Keratinocyte (primary cell): ENCODE data around the gene PCGF1. TPM values are rescaled to one million over a fixed set of nuclear protein-coding genes. Genes with fewer than 3 reads are reported as not detected.
A peak's percentile ranks its signal among the peaks of the same experiment; 100 is the strongest.

ENCODE experiments used
- DNase-seq: peaks from one replicate; pipeline ENCODE4 v3.0.0-alpha.2; 2011; ENCODE audit warnings: low read depth, missing footprints, low spot score
- FAIRE-seq: peaks from 2 replicates; lab custom pipeline; 2011; peaks lifted over from hg19 to GRCh38; lab: Jason Lieb, UNC
- H2AFZ ChIP-seq: 2 replicates; pipeline ENCODE4 v1.6.0; 2012; ENCODE audit warnings: low read length, control low read depth, inconsistent platforms; ENCODE audit not compliant: control insufficient read depth
- H3K27ac ChIP-seq: 2 replicates; pipeline ENCODE4 v1.5.1; 2011; ENCODE audit warnings: low read length; ENCODE audit not compliant: control insufficient read depth, insufficient read depth
- H3K27me3 ChIP-seq: 3 replicates; pipeline ENCODE4 v1.6.0; 2011; ENCODE audit warnings: low read length; ENCODE audit not compliant: control insufficient read depth, insufficient read depth; ENCODE audit errors: extremely low read depth
- H3K36me3 ChIP-seq, 2 experiments: 2 replicates in 1 of 2; 3 replicates in 1 of 2; pipeline ENCODE4 v1.5.1; 2011; ENCODE audit warnings: low read length in 2 of 2, mild to moderate bottlenecking in 1 of 2; ENCODE audit not compliant: control insufficient read depth in 2 of 2, insufficient read depth in 2 of 2; ENCODE audit errors: extremely low read depth in 1 of 2
- H3K4me1 ChIP-seq: 3 replicates; pipeline ENCODE4 v1.5.1; 2011; ENCODE audit warnings: low read length; ENCODE audit not compliant: control insufficient read depth, insufficient read depth; ENCODE audit errors: extremely low read depth
- H3K4me2 ChIP-seq: 3 replicates; pipeline ENCODE4 v1.6.0; 2011; ENCODE audit warnings: low read depth, low read length; ENCODE audit not compliant: control insufficient read depth, insufficient read depth; ENCODE audit errors: extremely low read depth
- H3K4me3 ChIP-seq, 3 experiments: fragments of 200-600 bp in 1 of 3; sonication (generic) in 1 of 3; 2 replicates in 2 of 3; 3 replicates in 1 of 3; pipeline ENCODE4 v1.5.1; 2011 to 2016; ENCODE audit warnings: low read length in 3 of 3, mild to moderate bottlenecking in 3 of 3, control low read depth in 2 of 3, inconsistent platforms in 1 of 3, low read depth in 1 of 3, mixed read lengths in 1 of 3, mixed run types in 1 of 3, moderate library complexity in 1 of 3; ENCODE audit not compliant: control insufficient read depth in 2 of 3, insufficient read depth in 2 of 3; ENCODE audit errors: extremely low read depth in 1 of 3
- H3K79me2 ChIP-seq: 2 replicates; pipeline ENCODE4 v1.6.0; 2012; ENCODE audit warnings: low read length; ENCODE audit not compliant: control insufficient read depth, insufficient read depth
- H3K9ac ChIP-seq: 3 replicates; pipeline ENCODE4 v1.6.0; 2011; ENCODE audit warnings: low read length; ENCODE audit not compliant: control insufficient read depth, insufficient read depth; ENCODE audit errors: extremely low read depth
- H3K9me1 ChIP-seq: 3 replicates; pipeline ENCODE4 v1.6.0; 2011; ENCODE audit warnings: low read length; ENCODE audit not compliant: control insufficient read depth, insufficient read depth; ENCODE audit errors: extremely low read depth
- H3K9me3 ChIP-seq: 2 replicates; pipeline ENCODE4 v1.5.1; 2012; ENCODE audit warnings: low read depth, low read length; ENCODE audit not compliant: control insufficient read depth
- H4K20me1 ChIP-seq: 3 replicates; pipeline ENCODE4 v1.6.0; 2011; ENCODE audit warnings: low read length; ENCODE audit not compliant: control insufficient read depth, insufficient read depth; ENCODE audit errors: extremely low read depth
- CTCF ChIP-seq, 3 experiments: IDR thresholded peaks in 1 of 3; conservative IDR thresholded peaks in 1 of 3; optimal IDR thresholded peaks in 1 of 3; 2 replicates in 2 of 3; 3 replicates in 1 of 3; pipeline versions ENCODE3 to v1.5.1; 2011; ENCODE audit warnings: low read length in 3 of 3, mild to moderate bottlenecking in 3 of 3, moderate library complexity in 2 of 3, control low read depth in 1 of 3, inconsistent platforms in 1 of 3; ENCODE audit not compliant: insufficient read depth in 2 of 3; ENCODE audit errors: extremely low read depth in 1 of 3
- EZH2 ChIP-seq: IDR thresholded peaks from one replicate; pipeline ENCODE4 v1.6.1; 2012; ENCODE audit warnings: inconsistent platforms, mild to moderate bottlenecking, low read length, moderate library complexity
- dilution Hi-C: fragments of 300-500 bp; cut with MboI; formaldehyde crosslinking; loops from one replicate; pipeline ENCODE4 v1.7.0; 2020; ENCODE audit warnings: low sequenced_read_pairs; ENCODE audit not compliant: extremely low pct_ligation_motif_present
- polyA minus RNA-seq, 3 experiments: library from RNA; depleted of rRNA, polyadenylated mRNA; stranded (reverse); fragments of >200 nt; gene quantifications; 1 replicate in 1 of 3; 2 replicates in 1 of 3; 3 replicates in 1 of 3; pipeline ENCODE4 v1.2.3, GENCODE V29; 2011
- polyA plus RNA-seq, 5 experiments: library from polyadenylated mRNA; depleted of rRNA in 3 of 5; stranded (reverse) in 3 of 5; stranded (forward) in 1 of 5; unstranded in 1 of 5; fragments of >200 nt; gene quantifications; 1 replicate in 1 of 5; 2 replicates in 3 of 5; 3 replicates in 1 of 5; pipeline versions ENCODE4 v1.2.1 to v1.2.3, GENCODE V29; 2011 to 2012; ENCODE audit warnings: missing spikeins in 2 of 5, low read depth in 1 of 5, low replicate concordance in 1 of 5

Gene PCGF1
- polyA plus RNA-seq, result 29.1 to 42.2 TPM (median 33.6 TPM) in 3 replicates
- 11.9 TPM for polyA plus RNA-seq (2011; ENCODE audit: low read depth)
- 33.7 and 37.3 TPM in 2 replicates for polyA plus RNA-seq (2011; cell fraction: cytosol; rRNA removed)
- 37.5 and 60.1 TPM in 2 replicates for polyA plus RNA-seq (2011; cell fraction: nucleus; rRNA removed)
- polyA plus RNA-seq (2012; ENCODE audit: low replicate concordance), result 25.2 and 38.6 TPM in 2 replicates
- 31.6 to 65.7 TPM (median 37.2 TPM) in 3 replicates for polyA minus RNA-seq
- 43.2 TPM for polyA minus RNA-seq (2011; cell fraction: cytosol; rRNA and poly(A)+ RNA removed)
- polyA minus RNA-seq (2011; cell fraction: nucleus; rRNA and poly(A)+ RNA removed), result 9.6 and 10.9 TPM in 2 replicates

DNA sequence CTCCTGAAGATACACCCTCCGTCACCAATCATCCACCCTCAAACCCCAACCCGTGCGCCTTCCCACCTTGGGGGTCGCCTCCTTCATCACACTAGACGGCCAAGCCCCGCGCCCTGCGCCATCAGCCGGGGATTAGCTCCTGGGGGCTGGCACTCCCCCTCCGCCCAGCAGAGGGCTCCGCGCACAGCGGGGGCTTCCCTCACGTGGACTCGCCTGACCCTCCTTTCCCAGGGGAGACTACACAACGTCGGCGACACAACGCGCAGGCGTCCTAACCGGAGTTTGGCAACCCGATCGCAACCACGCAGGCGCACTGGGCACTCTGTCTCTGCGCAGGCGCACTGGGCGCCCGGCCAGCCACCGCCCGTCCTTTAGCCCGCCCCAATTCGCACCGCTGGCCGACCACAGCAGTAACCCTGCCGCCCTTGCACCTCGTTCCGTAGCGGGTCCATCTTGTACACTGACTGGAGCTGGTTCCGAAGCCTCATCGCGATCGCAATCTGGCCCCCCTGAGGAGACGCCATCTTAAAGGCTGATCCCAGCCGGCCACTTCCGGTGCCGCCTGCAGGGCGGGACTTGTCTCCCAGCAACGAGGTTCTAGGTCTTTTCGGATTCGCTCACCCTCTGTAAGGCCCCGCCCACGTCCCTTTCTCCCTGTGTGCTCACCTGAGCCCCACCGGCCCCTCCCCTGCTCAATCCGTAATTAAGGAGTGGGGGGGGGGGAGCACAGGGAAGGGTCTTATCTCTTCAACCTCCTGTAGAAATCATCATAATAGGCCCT, at the start of gene PCGF1:
TSS of gene PCGF1 (minus strand) at position 551 of the 781 bp plus-strand sequence. CDS start at position 524, 27 bp downstream.
- H3K79me2 ChIP-seq, result peaks cover 16% of the 10 kb centered on the region
- no peaks in the 10 kb centered on the region for H3K9me3 ChIP-seq
- H3K9ac ChIP-seq, result peak within 1 kb of the TSS; percentile 99
- no peaks in the 10 kb centered on the region for H3K9me1 ChIP-seq
- H3K27me3 ChIP-seq, result peaks cover 18% of the 10 kb centered on the region
- H3K4me2 ChIP-seq, result peak within 1 kb of the TSS; percentile 97
- peaks cover 32% of the 10 kb centered on the region for H3K4me1 ChIP-seq
- H3K4me3 ChIP-seq, result peak within 1 kb of the TSS; percentile 85 to 88 (median 86)
- peak within 1 kb of the TSS; percentile 96 for H2AFZ ChIP-seq
- FAIRE-seq (peak; percentile 26), DNase-seq (peak; percentile 96)
- dilution Hi-C loops, result no loop called here
- peak within 1 kb of the TSS; percentile 96 for H3K27ac ChIP-seq
- H3K36me3 ChIP-seq, result peaks cover 9 to 10% of the 10 kb centered on the region in 2 experiments
- no peaks in the 10 kb centered on the region for H4K20me1 ChIP-seq
- TF ChIP-seq CTCF (optimal IDR thresholded peaks at IDR 0.05 in 1 of 3, IDR thresholded peaks at IDR 0.05 in 1 of 3, conservative IDR thresholded peaks at IDR 0.05 in 1 of 3; ENCODE audit: extremely low read depth in 1 of 3, insufficient read depth in 2 of 3, low read length in 3 of 3) (peak in 1 of 3 experiments; percentile 32), EZH2 (no peak)

- Histone ChIP-seq H3K9me3 (no peaks in the 10 kb centered on the region), H3K9me1 (no peaks in the 10 kb centered on the region), H3K4me2 (no peak overlapping the region), H2AFZ (no peak overlapping the region), H3K36me3 (no peaks in the 10 kb centered on the region), H3K27ac (no peak overlapping the region), H3K4me1 (peaks cover 12% of the 10 kb centered on the region), H3K4me3 (no peak overlapping the region), H4K20me1 (no peaks in the 10 kb centered on the region), H3K9ac (no peak overlapping the region), H3K27me3 (peaks cover 16% of the 10 kb centered on the region), H3K79me2 (no peaks in the 10 kb centered on the region)
- DNase-seq, result no peak
- TF ChIP-seq CTCF (optimal IDR thresholded peaks at IDR 0.05 in 1 of 3, IDR thresholded peaks at IDR 0.05 in 1 of 3, conservative IDR thresholded peaks at IDR 0.05 in 1 of 3; ENCODE audit: extremely low read depth in 1 of 3, insufficient read depth in 2 of 3, low read length in 3 of 3) (no peak), EZH2 (no peak)
- FAIRE-seq, result no peak
- dilution Hi-C loops, result no loop called here
Measured at GRCh38 chr2:74556831-74557370, 49.4 kb upstream of the PCGF1 start.
